HEK293 (cell line): ENCODE data around the gene FILIP1.

ENCODE experiments used
- YY1 ChIP-seq: fragments of 450-650 bp; formaldehyde crosslinking; IDR thresholded peaks from 2 replicates; pipeline ENCODE4 v1.5.1; 2018; ENCODE audit warnings: missing biosample characterization, missing genetic modification characterization
- ZBTB20 ChIP-seq: fragments of 450-650 bp; formaldehyde crosslinking; IDR thresholded peaks from 2 replicates; pipeline ENCODE4 v1.5.1; 2016; ENCODE audit warnings: missing biosample characterization, missing genetic modification characterization
- ZNF24 ChIP-seq: fragments of 450-650 bp; formaldehyde crosslinking; IDR thresholded peaks from 2 replicates; pipeline ENCODE4 v1.5.1; 2016; ENCODE audit warnings: missing biosample characterization, missing genetic modification characterization
- ZNF274 ChIP-seq, 2 experiments: fragments of 200-500 bp in 1 of 2; fragments of 450-650 bp in 1 of 2; sonication (Bioruptor generic) in 1 of 2; formaldehyde crosslinking in 1 of 2; IDR thresholded peaks; 2 replicates each; pipeline versions ENCODE4 v1.5.1 to v1.6.1; 2014 to 2016; ENCODE audit warnings: borderline replicate concordance in 1 of 2, inconsistent platforms in 1 of 2, low read length in 1 of 2, missing biosample characterization in 1 of 2, missing genetic modification characterization in 1 of 2
- ZNF530 ChIP-seq: fragments of 450-650 bp; formaldehyde crosslinking; IDR thresholded peaks from 2 replicates; pipeline ENCODE4 v1.5.1; 2016; ENCODE audit warnings: low read depth, missing biosample characterization, missing genetic modification characterization
- ZNF596 ChIP-seq: fragments of 450-650 bp; IDR thresholded peaks from 2 replicates; pipeline ENCODE4 v1.5.0; 2018; ENCODE audit warnings: missing biosample characterization, mild to moderate bottlenecking, missing genetic modification characterization, moderate library complexity
- TF ChIP-seq, protein P1 (sequence below): fragments of 450-650 bp; formaldehyde crosslinking; IDR thresholded peaks from 2 replicates; pipeline ENCODE4 v1.5.1; 2016; ENCODE audit warnings: missing biosample characterization, missing genetic modification characterization
- TF ChIP-seq, protein P2 (sequence below): fragments of 450-650 bp; formaldehyde crosslinking; IDR thresholded peaks from 2 replicates; pipeline ENCODE4 v1.5.1; 2016; ENCODE audit warnings: missing biosample characterization, missing genetic modification characterization, low read depth
- TF ChIP-seq, protein P3 (sequence below): fragments of 450-650 bp; formaldehyde crosslinking; IDR thresholded peaks from 2 replicates; pipeline ENCODE4 v1.5.1; 2016; ENCODE audit warnings: missing biosample characterization, missing genetic modification characterization, borderline replicate concordance
- TF ChIP-seq, protein P4 (sequence below): sonication (generic); formaldehyde crosslinking; IDR thresholded peaks from 2 replicates; pipeline ENCODE4 v1.8.1; 2022; ENCODE audit warnings: mild to moderate bottlenecking, moderate library complexity, missing genetic modification reagents

DNA sequence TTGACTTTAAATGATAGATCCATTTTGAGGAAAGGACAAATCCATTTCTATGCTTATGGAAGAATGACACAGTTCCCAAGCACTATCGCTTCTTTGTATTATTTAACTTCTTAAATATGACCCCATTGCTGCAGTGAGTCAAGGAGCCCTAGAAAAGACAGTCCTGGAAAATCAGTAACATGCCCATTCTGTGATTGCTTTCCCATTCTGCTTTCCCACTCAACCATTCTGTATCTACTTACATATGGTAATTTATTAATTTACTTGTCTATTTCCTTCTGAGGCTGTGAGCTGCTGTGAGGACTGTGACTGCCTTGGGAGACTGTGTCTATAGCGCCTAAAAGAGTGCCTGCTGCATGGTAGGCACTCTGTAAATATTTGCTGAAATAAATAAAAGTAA is 123.6 kb downstream of the FILIP1 start:
- TF ChIP-seq, protein P1, sequence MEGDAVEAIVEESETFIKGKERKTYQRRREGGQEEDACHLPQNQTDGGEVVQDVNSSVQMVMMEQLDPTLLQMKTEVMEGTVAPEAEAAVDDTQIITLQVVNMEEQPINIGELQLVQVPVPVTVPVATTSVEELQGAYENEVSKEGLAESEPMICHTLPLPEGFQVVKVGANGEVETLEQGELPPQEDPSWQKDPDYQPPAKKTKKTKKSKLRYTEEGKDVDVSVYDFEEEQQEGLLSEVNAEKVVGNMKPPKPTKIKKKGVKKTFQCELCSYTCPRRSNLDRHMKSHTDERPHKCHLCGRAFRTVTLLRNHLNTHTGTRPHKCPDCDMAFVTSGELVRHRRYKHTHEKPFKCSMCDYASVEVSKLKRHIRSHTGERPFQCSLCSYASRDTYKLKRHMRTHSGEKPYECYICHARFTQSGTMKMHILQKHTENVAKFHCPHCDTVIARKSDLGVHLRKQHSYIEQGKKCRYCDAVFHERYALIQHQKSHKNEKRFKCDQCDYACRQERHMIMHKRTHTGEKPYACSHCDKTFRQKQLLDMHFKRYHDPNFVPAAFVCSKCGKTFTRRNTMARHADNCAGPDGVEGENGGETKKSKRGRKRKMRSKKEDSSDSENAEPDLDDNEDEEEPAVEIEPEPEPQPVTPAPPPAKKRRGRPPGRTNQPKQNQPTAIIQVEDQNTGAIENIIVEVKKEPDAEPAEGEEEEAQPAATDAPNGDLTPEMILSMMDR = no peak
- TF ChIP-seq ZNF274 (IDR thresholded peaks at IDR 0.05; ENCODE audit: low read length) = no peak
- TF ChIP-seq ZNF274 (tag by site-specific recombination; IDR thresholded peaks at IDR 0.05; ENCODE audit: borderline replicate concordance) = no peak
- TF ChIP-seq, protein P2, sequence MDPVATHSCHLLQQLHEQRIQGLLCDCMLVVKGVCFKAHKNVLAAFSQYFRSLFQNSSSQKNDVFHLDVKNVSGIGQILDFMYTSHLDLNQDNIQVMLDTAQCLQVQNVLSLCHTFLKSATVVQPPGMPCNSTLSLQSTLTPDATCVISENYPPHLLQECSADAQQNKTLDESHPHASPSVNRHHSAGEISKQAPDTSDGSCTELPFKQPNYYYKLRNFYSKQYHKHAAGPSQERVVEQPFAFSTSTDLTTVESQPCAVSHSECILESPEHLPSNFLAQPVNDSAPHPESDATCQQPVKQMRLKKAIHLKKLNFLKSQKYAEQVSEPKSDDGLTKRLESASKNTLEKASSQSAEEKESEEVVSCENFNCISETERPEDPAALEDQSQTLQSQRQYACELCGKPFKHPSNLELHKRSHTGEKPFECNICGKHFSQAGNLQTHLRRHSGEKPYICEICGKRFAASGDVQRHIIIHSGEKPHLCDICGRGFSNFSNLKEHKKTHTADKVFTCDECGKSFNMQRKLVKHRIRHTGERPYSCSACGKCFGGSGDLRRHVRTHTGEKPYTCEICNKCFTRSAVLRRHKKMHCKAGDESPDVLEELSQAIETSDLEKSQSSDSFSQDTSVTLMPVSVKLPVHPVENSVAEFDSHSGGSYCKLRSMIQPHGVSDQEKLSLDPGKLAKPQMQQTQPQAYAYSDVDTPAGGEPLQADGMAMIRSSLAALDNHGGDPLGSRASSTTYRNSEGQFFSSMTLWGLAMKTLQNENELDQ = no peak
- TF ChIP-seq ZNF596 (tag by site-specific recombination) = no peak
- no peak for TF ChIP-seq ZNF530 (tag by site-specific recombination)
- no peak for TF ChIP-seq YY1
- TF ChIP-seq, protein P3, sequence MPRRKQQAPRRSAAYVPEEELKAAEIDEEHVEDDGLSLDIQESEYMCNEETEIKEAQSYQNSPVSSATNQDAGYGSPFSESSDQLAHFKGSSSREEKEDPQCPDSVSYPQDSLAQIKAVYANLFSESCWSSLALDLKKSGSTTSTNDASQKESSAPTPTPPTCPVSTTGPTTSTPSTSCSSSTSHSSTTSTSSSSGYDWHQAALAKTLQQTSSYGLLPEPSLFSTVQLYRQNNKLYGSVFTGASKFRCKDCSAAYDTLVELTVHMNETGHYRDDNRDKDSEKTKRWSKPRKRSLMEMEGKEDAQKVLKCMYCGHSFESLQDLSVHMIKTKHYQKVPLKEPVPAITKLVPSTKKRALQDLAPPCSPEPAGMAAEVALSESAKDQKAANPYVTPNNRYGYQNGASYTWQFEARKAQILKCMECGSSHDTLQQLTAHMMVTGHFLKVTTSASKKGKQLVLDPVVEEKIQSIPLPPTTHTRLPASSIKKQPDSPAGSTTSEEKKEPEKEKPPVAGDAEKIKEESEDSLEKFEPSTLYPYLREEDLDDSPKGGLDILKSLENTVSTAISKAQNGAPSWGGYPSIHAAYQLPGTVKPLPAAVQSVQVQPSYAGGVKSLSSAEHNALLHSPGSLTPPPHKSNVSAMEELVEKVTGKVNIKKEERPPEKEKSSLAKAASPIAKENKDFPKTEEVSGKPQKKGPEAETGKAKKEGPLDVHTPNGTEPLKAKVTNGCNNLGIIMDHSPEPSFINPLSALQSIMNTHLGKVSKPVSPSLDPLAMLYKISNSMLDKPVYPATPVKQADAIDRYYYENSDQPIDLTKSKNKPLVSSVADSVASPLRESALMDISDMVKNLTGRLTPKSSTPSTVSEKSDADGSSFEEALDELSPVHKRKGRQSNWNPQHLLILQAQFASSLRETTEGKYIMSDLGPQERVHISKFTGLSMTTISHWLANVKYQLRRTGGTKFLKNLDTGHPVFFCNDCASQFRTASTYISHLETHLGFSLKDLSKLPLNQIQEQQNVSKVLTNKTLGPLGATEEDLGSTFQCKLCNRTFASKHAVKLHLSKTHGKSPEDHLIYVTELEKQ = no peak
- TF ChIP-seq ZBTB20 (tag by site-specific recombination) = no peak
- TF ChIP-seq, protein P4, sequence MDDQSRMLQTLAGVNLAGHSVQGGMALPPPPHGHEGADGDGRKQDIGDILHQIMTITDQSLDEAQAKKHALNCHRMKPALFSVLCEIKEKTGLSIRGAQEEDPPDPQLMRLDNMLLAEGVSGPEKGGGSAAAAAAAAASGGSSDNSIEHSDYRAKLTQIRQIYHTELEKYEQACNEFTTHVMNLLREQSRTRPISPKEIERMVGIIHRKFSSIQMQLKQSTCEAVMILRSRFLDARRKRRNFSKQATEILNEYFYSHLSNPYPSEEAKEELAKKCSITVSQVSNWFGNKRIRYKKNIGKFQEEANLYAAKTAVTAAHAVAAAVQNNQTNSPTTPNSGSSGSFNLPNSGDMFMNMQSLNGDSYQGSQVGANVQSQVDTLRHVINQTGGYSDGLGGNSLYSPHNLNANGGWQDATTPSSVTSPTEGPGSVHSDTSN (CRISPR knock-in tag) = no peak
- TF ChIP-seq ZNF24 (tag by site-specific recombination) = no peak
